Fibroblast of skin of left quadriceps (primary cell): ENCODE measurements around the gene GNA15.

Experiments used
- DNase-seq, 2 experiments: peaks; one replicate each; pipeline ENCODE4 v3.0.0-alpha.2; 2013; ENCODE audit warnings: low read depth in 2 of 2

Gene GNA15

DNA sequence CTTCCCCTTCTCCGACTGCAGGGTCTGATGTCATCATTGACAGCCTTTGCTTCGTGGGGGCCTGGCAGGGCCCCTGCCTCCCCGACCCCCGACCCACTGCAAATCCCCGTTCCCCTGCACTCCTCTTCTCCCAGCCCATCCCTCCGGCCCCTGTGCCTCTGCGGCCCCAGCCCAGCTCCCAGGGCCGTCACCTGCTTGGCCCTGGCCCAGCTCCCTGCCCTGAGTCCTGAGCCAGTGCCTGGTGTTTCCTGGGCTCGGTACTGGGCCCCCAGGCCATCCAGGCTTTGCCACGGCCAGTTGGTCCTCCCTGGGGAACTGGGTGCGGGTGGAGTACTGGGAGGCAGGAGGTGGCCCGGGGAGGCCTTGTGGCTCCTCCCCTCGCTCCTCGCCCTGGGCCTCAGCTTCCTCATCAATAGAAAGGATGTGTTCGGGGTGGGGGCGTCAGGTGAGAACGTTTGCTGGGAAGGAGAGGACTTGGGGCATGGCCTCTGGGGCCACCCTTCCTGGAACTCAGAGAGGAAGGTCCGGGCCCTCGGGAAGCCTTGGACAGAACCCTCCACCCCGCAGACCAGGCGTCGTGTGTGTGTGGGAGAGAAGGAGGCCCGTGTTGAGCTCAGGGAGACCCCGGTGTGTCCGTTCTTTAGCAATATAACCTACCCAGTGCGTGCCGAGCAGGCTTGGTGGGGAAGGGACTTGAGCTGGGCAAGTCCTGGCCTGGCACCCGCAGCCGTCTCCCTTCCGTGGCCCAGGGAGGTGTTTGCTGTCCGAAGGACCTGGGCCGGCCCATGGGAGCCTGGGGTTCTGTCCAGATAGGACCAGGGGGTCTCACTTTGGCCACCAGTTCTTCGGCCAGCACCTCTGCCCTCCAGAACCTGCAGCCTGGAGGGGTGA is 72.7 kb downstream of the GNA15 start:
- no peak for DNase-seq

DNA sequence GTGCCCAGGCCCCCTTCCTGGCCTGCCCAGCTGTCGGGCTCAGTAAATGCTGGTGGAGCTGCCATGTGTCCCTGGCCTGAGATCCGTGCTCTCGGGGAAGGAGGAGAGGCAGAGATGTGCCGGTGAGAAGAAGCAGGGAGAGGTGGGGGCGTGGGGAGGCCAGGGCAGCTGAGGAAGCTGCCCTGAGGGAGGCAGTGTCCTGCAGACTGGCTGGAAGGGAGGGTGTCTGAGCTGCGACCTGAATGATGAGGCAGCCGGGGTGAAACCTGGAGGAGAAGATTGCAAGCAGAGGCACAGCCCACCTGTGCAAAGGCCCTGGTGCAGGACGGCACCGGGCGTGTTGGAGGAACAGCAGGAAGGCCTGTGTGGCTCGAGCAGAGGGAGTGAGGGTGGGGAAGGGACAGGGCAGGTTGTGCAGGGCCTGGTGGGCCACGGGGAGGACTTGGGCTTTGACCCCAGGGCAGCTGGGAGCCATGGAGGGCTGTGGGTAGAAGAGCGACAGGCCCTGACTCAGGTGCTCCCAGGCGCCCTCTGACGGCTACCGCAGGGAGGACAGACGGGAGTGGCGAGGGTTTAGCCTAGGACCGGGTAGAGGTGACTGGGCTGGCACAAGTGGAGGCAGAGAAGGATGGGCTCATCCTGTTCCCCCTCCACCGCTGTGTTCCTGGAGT is 74.6 kb downstream of the GNA15 start:
- DNase-seq: no peak

DNA sequence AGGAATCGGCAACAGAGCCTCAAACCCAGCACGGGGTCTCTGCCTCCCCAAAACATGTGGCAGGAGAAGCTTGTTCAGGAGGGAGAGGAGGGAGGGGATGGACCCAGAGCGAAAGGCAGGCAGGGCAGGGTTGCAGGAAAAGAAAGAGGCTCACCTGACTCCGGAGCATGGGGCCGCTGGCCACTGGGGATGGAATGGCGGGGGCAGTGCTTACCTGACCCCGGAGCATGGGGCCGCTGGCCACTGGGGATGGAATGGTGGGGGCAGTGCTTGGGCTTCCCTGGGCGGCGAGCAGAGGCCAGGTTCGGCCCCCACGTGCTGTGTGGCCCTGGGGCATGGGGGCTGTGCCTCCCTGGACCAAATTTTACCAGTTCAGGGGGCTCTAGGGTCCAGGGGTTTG is 75.4 kb downstream of the GNA15 start:
- no peak for DNase-seq

DNA sequence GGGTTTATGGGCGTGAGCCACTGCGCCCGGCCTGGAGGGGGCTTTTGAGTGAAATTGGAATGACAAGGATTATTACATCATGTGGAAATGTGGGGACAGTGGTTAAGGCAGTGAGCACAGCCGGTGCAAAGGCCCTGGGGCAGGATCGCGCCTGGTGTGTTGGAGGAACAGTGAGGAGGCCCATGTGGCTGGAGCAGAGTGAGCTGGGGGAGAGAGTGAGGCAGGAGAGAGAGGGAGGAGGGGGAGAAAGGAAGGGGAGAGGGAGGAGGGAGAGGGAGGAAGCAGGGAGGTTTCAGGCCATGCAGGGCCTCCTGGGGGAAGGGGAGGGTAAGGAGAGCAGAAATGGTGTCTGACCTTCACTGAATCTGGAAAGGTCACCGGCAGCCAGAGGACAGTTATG is 77.3 kb downstream of the GNA15 start:
- DNase-seq: no peak
